Prostate gland (tissue), 2 donors: ENCODE data around the gene HIVEP3. TPM values are rescaled to one million over a fixed set of nuclear protein-coding genes. Genes with fewer than 3 reads are reported as not detected.

Experiments used
- DNase-seq: peaks from one replicate; pipeline ENCODE4 v3.0.0-alpha.2; 2019; ENCODE audit warnings: low spot score
- H3K27ac ChIP-seq, 2 donors: fragments of 200-600 bp; sonication (generic); 2 replicates each; pipeline ENCODE4 v1.5.1; 2017 to 2019
- H3K27me3 ChIP-seq: fragments of 200-600 bp; sonication (generic); replicated peaks from 2 replicates; pipeline ENCODE4 v1.5.1; 2019; ENCODE audit not compliant: insufficient read depth
- H3K36me3 ChIP-seq, 2 donors: fragments of 200-600 bp; sonication (generic); 1 replicate in 1 of 2; 2 replicates in 1 of 2; pipeline versions ENCODE4 v1.5.1 to v1.8.1; 2017 to 2019
- H3K4me1 ChIP-seq: fragments of 200-600 bp; sonication (generic); replicated peaks from 2 replicates; pipeline ENCODE4 v1.5.1; 2019
- H3K4me3 ChIP-seq, 2 donors: fragments of 200-600 bp; sonication (generic); 2 replicates each; pipeline ENCODE4 v1.5.1; 2017 to 2019
- H3K9me3 ChIP-seq: fragments of 200-600 bp; sonication (generic); 2 replicates; pipeline ENCODE4 v1.5.1; 2017
- POLR2A ChIP-seq: fragments of 450-650 bp; IDR thresholded peaks from one replicate; pipeline ENCODE4 v1.6.1; 2016; ENCODE audit warnings: antibody characterized with exemption, mild to moderate bottlenecking
- POLR2AphosphoS5 ChIP-seq: sonication (generic); formaldehyde crosslinking; IDR thresholded peaks from one replicate; pipeline ENCODE4 v1.6.1; 2017; ENCODE audit warnings: antibody characterized with exemption
- WGBS: methylation state at CpG from one replicate; pipeline ENCODE4 v1.1.5; 2018; 5-methylcytosine and 5-hydroxymethylcytosine counted together
- intact Hi-C: fragments of 100-400 bp; cut with DNase I; formaldehyde crosslinking; loops from one replicate; pipeline ENCODE4 v1.14.2; 2022
- total RNA-seq, 2 donors: library from RNA; depleted of rRNA; stranded (reverse); fragments of >200 nt; gene quantifications; one replicate each; pipeline ENCODE4 v1.1.0, GENCODE V29; 2016
- TF ChIP-seq, protein P1 (sequence below), 4 experiments: fragments of 200-600 bp in 2 of 4; fragments of 450-650 bp in 2 of 4; sonication (generic) in 2 of 4; IDR thresholded peaks; 1 replicate in 3 of 4; 2 replicates in 1 of 4; pipeline ENCODE4 v1.5.1; 2016 to 2019; ENCODE audit warnings: antibody characterized with exemption in 4 of 4, mild to moderate bottlenecking in 2 of 4, moderate library complexity in 2 of 4

The HIVEP3 gene
- total RNA-seq, 2 donors from 2014 or later, result 9.3 to 11.2 TPM

DNA sequence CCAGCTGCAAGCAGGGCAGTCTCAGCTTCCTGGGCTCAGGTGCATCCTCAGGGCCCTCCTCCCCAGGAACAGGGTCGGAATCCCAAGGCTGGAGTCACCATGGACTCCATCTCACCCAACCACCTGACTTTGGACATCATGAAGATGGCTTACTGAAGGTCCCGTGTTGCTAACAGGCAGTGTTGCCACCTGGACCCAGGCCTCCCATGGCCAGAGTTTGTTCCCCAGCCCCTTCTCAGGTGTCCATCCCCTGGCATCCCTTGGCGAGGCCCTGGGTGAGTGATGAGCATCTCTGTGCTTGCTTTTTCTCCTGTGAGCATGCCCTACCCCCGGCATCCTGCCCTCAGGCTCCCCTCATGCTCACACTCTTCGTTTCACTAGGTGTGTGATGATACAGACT, 332.5 kb downstream of the HIVEP3 start:
- intact Hi-C loops, result no loop called here
- Histone ChIP-seq H3K4me3 (no peak overlapping the region), H3K9me3 (no peaks in the 10 kb centered on the region), H3K27me3 (no peaks in the 10 kb centered on the region), H3K36me3 (no peaks in the 10 kb centered on the region), H3K4me1 (no peaks in the 10 kb centered on the region), H3K27ac (no peak overlapping the region)
- no peak for DNase-seq
- 98% methylated on average over 5 of the region's 5 CpGs for WGBS
- TF ChIP-seq POLR2AphosphoS5 (no peak), POLR2A (no peak)
- TF ChIP-seq, protein P1, sequence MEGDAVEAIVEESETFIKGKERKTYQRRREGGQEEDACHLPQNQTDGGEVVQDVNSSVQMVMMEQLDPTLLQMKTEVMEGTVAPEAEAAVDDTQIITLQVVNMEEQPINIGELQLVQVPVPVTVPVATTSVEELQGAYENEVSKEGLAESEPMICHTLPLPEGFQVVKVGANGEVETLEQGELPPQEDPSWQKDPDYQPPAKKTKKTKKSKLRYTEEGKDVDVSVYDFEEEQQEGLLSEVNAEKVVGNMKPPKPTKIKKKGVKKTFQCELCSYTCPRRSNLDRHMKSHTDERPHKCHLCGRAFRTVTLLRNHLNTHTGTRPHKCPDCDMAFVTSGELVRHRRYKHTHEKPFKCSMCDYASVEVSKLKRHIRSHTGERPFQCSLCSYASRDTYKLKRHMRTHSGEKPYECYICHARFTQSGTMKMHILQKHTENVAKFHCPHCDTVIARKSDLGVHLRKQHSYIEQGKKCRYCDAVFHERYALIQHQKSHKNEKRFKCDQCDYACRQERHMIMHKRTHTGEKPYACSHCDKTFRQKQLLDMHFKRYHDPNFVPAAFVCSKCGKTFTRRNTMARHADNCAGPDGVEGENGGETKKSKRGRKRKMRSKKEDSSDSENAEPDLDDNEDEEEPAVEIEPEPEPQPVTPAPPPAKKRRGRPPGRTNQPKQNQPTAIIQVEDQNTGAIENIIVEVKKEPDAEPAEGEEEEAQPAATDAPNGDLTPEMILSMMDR (IDR thresholded peaks at IDR 0.05), result no peak

DNA sequence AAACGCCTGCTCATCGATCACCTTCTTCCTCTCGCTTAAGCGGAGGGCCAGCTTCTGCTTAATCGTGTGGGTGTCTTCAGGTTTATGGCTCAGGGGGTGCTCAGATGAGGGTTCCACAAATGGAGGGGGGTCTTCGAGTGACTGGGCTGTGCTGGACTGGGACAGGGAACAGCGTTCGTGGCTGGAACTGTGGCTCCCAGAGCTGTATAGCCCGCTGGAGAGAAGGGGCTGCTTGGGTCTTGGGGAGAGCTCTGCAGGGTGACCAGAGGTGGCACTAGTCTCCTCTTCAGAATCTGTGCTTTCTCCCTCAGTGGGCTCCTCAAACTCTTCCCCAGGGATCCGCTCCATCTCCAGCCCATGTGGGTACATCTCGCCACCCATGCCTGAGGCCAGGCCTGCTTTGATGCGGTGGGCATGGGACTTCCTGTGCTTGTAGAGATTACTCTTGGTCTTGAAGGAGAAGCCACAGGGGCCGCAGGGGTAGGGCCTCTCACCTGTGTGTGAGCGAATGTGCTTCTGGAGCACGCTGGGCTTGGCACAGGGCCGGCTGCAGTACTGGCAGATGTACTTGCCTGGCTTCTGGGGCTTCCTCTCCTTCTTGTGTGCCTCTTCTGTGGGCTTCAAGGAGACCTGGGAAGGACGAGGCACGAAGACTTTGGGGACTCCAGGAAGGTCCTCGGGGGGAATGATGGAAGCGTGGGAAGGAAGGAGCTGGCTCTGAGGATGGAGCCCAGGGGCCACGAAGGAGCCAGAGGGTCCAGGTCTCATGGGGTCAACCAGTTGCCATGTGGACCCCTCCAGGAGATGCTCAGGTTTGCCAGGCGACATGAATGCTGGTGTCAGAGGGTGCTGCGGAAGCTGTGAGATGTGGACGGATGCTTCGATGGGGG, 334.8 kb downstream of the HIVEP3 start:
- H3K4me3 ChIP-seq, result no peak overlapping the region
- intact Hi-C loops, result no loop called here
- no peak overlapping the region for H3K27ac ChIP-seq
- H3K4me1 ChIP-seq, result no peaks in the 10 kb centered on the region
- H3K36me3 ChIP-seq, result no peaks in the 10 kb centered on the region
- TF ChIP-seq POLR2AphosphoS5 (no peak), POLR2A (no peak)
- TF ChIP-seq, protein P1 (IDR thresholded peaks at IDR 0.05), result no peak
- H3K9me3 ChIP-seq, result no peaks in the 10 kb centered on the region
- WGBS, result 95% methylated on average over 25 of the region's 25 CpGs
- no peaks in the 10 kb centered on the region for H3K27me3 ChIP-seq
- DNase-seq, result no peak

DNA sequence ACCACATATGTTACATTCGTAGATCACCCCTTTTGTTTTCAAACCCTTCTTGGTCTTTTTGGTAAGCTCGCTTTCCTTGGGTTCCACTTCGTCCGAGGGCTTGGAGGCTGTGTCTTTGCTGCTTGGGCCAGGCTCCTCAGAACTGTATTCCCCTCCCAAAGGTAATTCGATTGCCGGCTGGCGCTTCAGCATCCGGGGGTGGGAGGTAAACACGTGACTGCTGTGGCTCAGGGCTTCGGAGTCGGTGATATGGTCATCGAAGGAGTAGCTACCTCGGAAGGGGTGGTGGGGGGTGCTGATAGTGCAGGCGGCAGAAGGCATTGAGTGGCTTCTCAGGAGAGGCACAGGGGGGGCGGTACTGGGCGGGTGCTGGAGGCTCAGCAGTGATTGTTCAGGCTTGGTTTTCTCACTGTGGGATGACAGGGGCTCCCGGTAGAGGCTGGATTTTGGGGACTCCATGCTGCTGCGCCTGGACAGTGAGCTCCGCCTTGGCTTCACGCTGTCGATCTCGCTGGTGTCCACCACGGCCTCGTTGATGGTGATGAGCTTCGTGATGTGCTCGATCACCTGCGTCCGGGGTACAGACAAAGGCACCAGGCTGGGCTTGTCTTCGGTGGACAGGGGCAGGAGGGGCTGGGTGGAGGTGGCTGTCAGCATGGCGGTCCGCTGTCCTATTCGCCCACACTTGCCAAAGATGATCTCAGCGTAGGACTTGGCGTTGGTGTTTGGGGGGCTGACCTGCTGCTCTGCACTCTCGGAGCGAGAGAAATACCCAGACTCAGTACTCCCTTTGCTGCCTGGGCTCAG, 335.7 kb downstream of the HIVEP3 start:
- 91% methylated on average over 36 of the region's 36 CpGs for WGBS

DNA sequence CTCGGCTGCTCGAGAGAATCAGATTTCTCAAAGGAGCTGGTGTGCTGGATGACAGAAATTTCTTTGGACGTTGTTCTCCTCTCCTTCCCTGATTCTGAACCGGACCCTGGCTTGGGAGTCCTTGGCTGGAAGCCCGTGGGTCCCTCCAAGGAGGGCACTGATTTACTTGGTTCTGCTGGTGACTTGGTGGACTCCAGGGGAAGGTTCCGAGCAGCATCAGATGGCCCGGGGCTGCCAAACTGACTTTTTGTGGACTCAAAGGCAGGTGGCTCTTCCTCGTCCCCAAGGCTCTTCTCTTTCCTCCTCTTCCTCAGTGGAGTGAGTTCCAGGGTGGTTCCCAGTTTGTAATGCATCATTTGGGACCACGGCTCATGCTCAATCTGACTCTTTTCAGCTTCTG, 336.4 kb downstream of the HIVEP3 start:
- intact Hi-C loops, result no loop called here
- Histone ChIP-seq H3K27ac (no peak overlapping the region), H3K9me3 (no peaks in the 10 kb centered on the region), H3K27me3 (no peaks in the 10 kb centered on the region), H3K4me1 (no peaks in the 10 kb centered on the region), H3K36me3 (no peaks in the 10 kb centered on the region), H3K4me3 (no peak overlapping the region)
- no peak for DNase-seq
- WGBS, result 89% methylated on average over 9 of the region's 9 CpGs
- TF ChIP-seq, protein P1 (IDR thresholded peaks at IDR 0.05), result no peak
- no peak for TF ChIP-seq POLR2AphosphoS5
- TF ChIP-seq POLR2A, result no peak

More for the DNA sequence above, 335.7 kb downstream of the HIVEP3 start:
- intact Hi-C loops, result no loop called here
- Histone ChIP-seq H3K4me1 (no peaks in the 10 kb centered on the region), H3K27ac (no peak overlapping the region), H3K36me3 (no peaks in the 10 kb centered on the region), H3K9me3 (no peaks in the 10 kb centered on the region), H3K27me3 (no peaks in the 10 kb centered on the region), H3K4me3 (no peak overlapping the region)
- no peak for TF ChIP-seq POLR2AphosphoS5
- no peak for DNase-seq

DNA sequence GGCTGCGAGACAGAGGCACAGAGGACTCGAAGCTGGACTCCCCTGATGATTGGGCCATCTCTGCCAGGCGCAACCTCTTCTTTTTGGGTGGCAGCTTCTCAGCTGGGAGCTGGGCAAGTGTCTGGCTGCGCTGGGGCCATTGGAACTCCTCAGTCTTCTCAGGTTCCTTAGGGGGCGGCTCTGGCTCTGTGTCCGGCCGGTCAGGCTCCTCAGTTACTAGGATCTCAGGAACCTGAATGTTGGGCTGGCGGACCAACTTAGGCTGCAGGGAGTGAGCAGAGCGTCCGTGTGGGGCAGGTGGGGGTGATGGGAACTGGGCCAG, 336.8 kb downstream of the HIVEP3 start:
- WGBS, result 91% methylated on average over 10 of the region's 10 CpGs
- intact Hi-C loops, result no loop called here
- no peak overlapping the region for H3K4me3 ChIP-seq
- H3K36me3 ChIP-seq, result no peaks in the 10 kb centered on the region
- H3K4me1 ChIP-seq, result no peaks in the 10 kb centered on the region
- H3K27ac ChIP-seq, result no peak overlapping the region
- H3K27me3 ChIP-seq, result no peaks in the 10 kb centered on the region
- no peaks in the 10 kb centered on the region for H3K9me3 ChIP-seq
- TF ChIP-seq, protein P1 (IDR thresholded peaks at IDR 0.05), result no peak
- TF ChIP-seq POLR2AphosphoS5 (no peak), POLR2A (no peak)
- no peak for DNase-seq
